Naive thymus-derived CD4-positive, alpha-beta T cell (primary cell): ENCODE results near the gene LILRB2. TPM values are rescaled to one million over a fixed set of nuclear protein-coding genes. Genes with fewer than 3 reads are reported as not detected.
A peak's percentile ranks its signal among the peaks of the same experiment; 100 is the strongest.
"Not testable (repeated sequence)": the region's sequence is repeated elsewhere in the genome, so short reads cannot be mapped to it uniquely, and the experiment has no call there.

ENCODE experiments used
- ATAC-seq: fragments of 150-1000 bp; cut with Tn5 transposase; 2 replicates; pipeline ENCODE4 v1.10.0; 2021; ENCODE audit warnings: mild to moderate bottlenecking, moderate library complexity
- CTCF ChIA-PET: fragments of 350-600 bp; sonication (Branson Sonifier 250); formaldehyde crosslinking; loops from one replicate; lab custom pipeline; 2021; ENCODE audit warnings: antibody characterized with exemption; lab: Charles Lee
- POLR2A ChIA-PET: fragments of 350-600 bp; sonication (Branson Sonifier 250); formaldehyde crosslinking; loops from one replicate; lab custom pipeline; 2021; ENCODE audit warnings: antibody characterized with exemption, inconsistent platforms; lab: Charles Lee
- DNase-seq, 9 donors: peaks; one replicate each; pipeline versions ENCODE4 v3.0.0 to v3.0.0-alpha.2; 2020 to 2022; ENCODE audit warnings: mixed read lengths in 1 of 9
- H3K27ac ChIP-seq: one replicate; pipeline ENCODE4 v1.7.0; 2013; ENCODE audit warnings: mild to moderate bottlenecking, low read depth, low read length, moderate library complexity
- H3K27me3 ChIP-seq, 2 donors: one replicate each; pipeline ENCODE4 v1.7.0; 2013; ENCODE audit warnings: low read length in 2 of 2, mild to moderate bottlenecking in 2 of 2, moderate library complexity in 2 of 2; ENCODE audit not compliant: control insufficient read depth in 2 of 2, insufficient read depth in 2 of 2
- H3K36me3 ChIP-seq, 3 experiments: 1 replicate in 2 of 3; 2 replicates in 1 of 3; pipeline ENCODE4 v1.7.0; 2013; ENCODE audit warnings: low read length in 3 of 3, mild to moderate bottlenecking in 3 of 3, moderate library complexity in 1 of 3; ENCODE audit not compliant: insufficient read depth in 3 of 3, control insufficient read depth in 2 of 3
- H3K4me1 ChIP-seq, 2 donors: one replicate each; pipeline ENCODE4 v1.7.0; 2013; ENCODE audit warnings: low read length in 2 of 2, mild to moderate bottlenecking in 2 of 2, moderate library complexity in 1 of 2; ENCODE audit not compliant: control insufficient read depth in 2 of 2, insufficient read depth in 2 of 2
- H3K4me3 ChIP-seq: 2 replicates; pipeline ENCODE4 v1.7.0; 2013; ENCODE audit warnings: mild to moderate bottlenecking, low read length
- H3K9me3 ChIP-seq, 3 experiments: 1 replicate in 2 of 3; 2 replicates in 1 of 3; pipeline ENCODE4 v1.7.0; 2013; ENCODE audit warnings: low read length in 3 of 3; ENCODE audit not compliant: control insufficient read depth in 2 of 3
- H3K27ac Mint-ChIP-seq, 9 donors: one replicate each; pipeline ENCODE4 v1.8.0; 2020 to 2022; ENCODE audit warnings: mixed read lengths in 9 of 9, mild to moderate bottlenecking in 8 of 9, moderate library complexity in 5 of 9, inconsistent platforms in 2 of 9
- H3K27me3 Mint-ChIP-seq, 5 donors: one replicate each; pipeline ENCODE4 v1.8.0; 2021 to 2022; ENCODE audit warnings: mixed read lengths in 5 of 5, mild to moderate bottlenecking in 1 of 5
- H3K36me3 Mint-ChIP-seq, 5 donors: one replicate each; pipeline ENCODE4 v1.8.0; 2020 to 2022; ENCODE audit warnings: mixed read lengths in 5 of 5, mild to moderate bottlenecking in 3 of 5, inconsistent platforms in 1 of 5
- H3K4me1 Mint-ChIP-seq, 7 donors: one replicate each; pipeline ENCODE4 v1.8.0; 2020 to 2022; ENCODE audit warnings: mixed read lengths in 7 of 7, mild to moderate bottlenecking in 3 of 7, inconsistent platforms in 1 of 7
- H3K4me3 Mint-ChIP-seq, 10 donors: one replicate each; pipeline ENCODE4 v1.8.0; 2020 to 2022; ENCODE audit warnings: mild to moderate bottlenecking in 10 of 10, mixed read lengths in 10 of 10, moderate library complexity in 6 of 10, inconsistent platforms in 2 of 10
- H3K9me3 Mint-ChIP-seq, 11 donors: one replicate each; pipeline ENCODE4 v1.8.0; 2020 to 2022; ENCODE audit warnings: mixed read lengths in 11 of 11, mild to moderate bottlenecking in 4 of 11, inconsistent platforms in 1 of 11, moderate library complexity in 1 of 11
- intact Hi-C, 2 donors: fragments of 100-400 bp; cut with micrococcal nuclease; formaldehyde crosslinking; loops; one replicate each; pipeline ENCODE4 v1.15.1; 2023
- polyA plus RNA-seq, 2 donors: library from polyadenylated mRNA; unstranded; fragments of 300-500 nt; fragmentation: Illumina TruSeq; gene quantifications; one replicate each; pipeline ENCODE4 v1.2.3, GENCODE V29; 2021
- total RNA-seq, 6 experiments: library from RNA in 5 of 6; stranded (reverse) in 5 of 6; gene quantifications; 1 replicate in 5 of 6; 2 replicates in 1 of 6; pipeline ENCODE4 v1.2.3 and lab custom pipeline; 2021 to 2026

The LILRB2 gene
- total and polyA plus RNA-seq, 7 experiments from 2014 or later, result 0.12 to 131 (median 1.6) TPM; not detected in 2

GRCh38 chr19:54322934-54323333 lies 42.0 kb upstream of the LILRB2 start:
- Mint-ChIP-seq H3K27me3 (peaks cover 4 to 26% (median 8%) of the 10 kb centered on the region in 5 donors), H3K4me1 (peaks cover 4 to 16% (median 13%) of the 10 kb centered on the region in 7 donors)
- H3K9me3 ChIP-seq, H3K4me3 ChIP-seq, H3K36me3 ChIP-seq, H3K4me3 Mint-ChIP-seq, H3K27me3 ChIP-seq, H3K27ac ChIP-seq, DNase-seq, H3K27ac Mint-ChIP-seq, intact Hi-C loops, H3K9me3 Mint-ChIP-seq, POLR2A ChIA-PET, H3K36me3 Mint-ChIP-seq, ATAC-seq, H3K4me1 ChIP-seq: not testable (repeated sequence)
- CTCF ChIA-PET, result interaction anchor here (6.4 kb wide), 1 partner anchor 68 kb away, joined by 135 read pairs; no protein-coding TSS in a partner anchor

DNA sequence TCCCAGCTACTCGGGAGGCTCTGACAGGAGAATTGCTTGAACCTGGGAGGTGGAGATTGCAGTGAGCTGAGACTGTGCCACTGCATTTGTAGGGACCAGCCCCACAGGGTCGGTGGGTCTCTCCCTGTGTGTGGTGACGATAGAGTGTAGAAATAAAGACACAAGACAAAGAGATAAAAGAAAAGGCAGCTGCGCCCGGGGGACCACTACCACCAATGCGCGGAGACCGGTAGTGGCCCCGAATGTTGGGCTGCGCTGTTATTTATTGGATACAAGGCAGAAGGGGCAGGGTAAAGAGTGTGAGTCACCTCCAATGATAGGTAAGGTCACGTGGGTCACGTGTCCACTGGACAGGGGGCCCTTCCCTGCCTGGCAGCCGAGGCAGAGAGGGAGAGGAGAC lies 41.4 kb upstream of the LILRB2 start:
- H3K27me3 ChIP-seq, H3K9me3 ChIP-seq, H3K4me3 ChIP-seq, H3K36me3 Mint-ChIP-seq, DNase-seq, POLR2A ChIA-PET, H3K36me3 ChIP-seq, intact Hi-C loops, H3K27ac Mint-ChIP-seq, H3K27ac ChIP-seq, H3K9me3 Mint-ChIP-seq, H3K4me3 Mint-ChIP-seq, H3K4me1 ChIP-seq, ATAC-seq: not testable (repeated sequence)
- Mint-ChIP-seq H3K27me3 (peaks cover 4 to 24% (median 13%) of the 10 kb centered on the region in 5 donors), H3K4me1 (peaks cover 1 to 13% (median 9%) of the 10 kb centered on the region in 7 donors)
- CTCF ChIA-PET, result interaction anchor here (1.0 to 2.3 kb wide), 2 partner anchors 8 to 69 kb away, joined by 4 to 16 read pairs; no protein-coding TSS in a partner anchor

GRCh38 chr19:54319892-54320670 lies 39.2 kb upstream of the LILRB2 start:
- H3K27ac Mint-ChIP-seq, result no peak overlapping the region
- peaks cover 8 to 27% (median 14%) of the 10 kb centered on the region in 5 donors for H3K27me3 Mint-ChIP-seq
- Histone ChIP-seq H3K4me1 (no peaks in the 10 kb centered on the region), H3K27me3 (no peaks in the 10 kb centered on the region), H3K9me3 (no peaks in the 10 kb centered on the region), H3K4me3 (no peak overlapping the region), H3K27ac (no peak overlapping the region), H3K36me3 (no peaks in the 10 kb centered on the region)
- ATAC-seq (no peak), DNase-seq (no peak)
- no peak overlapping the region for H3K4me3 Mint-ChIP-seq
- intact Hi-C loops, result no loop called here
- H3K9me3 Mint-ChIP-seq, result peaks cover 0 to 1% (median 0%) of the 10 kb centered on the region in 11 donors
- ChIA-PET CTCF (interaction anchor here (0.5 to 2.3 kb wide), 3 partner anchors 58 to 71 kb away, joined by 3 to 16 read pairs (median 3); no protein-coding TSS in a partner anchor), POLR2A (no interaction called here)
- no peaks in the 10 kb centered on the region for H3K36me3 Mint-ChIP-seq
- peaks cover 0 to 6% (median 1%) of the 10 kb centered on the region in 7 donors for H3K4me1 Mint-ChIP-seq

- Mint-ChIP-seq H3K9me3 (peaks cover 0 to 1% (median 0%) of the 10 kb centered on the region in 11 donors), H3K4me1 (peaks cover 0 to 6% (median 0%) of the 10 kb centered on the region in 7 donors), H3K4me3 (no peak overlapping the region), H3K36me3 (no peaks in the 10 kb centered on the region), H3K27me3 (peaks cover 8 to 25% (median 20%) of the 10 kb centered on the region in 5 donors), H3K27ac (no peak overlapping the region)
- no peaks in the 10 kb centered on the region for H3K27me3 ChIP-seq
- H3K9me3 ChIP-seq, result no peaks in the 10 kb centered on the region
- no peak overlapping the region for H3K27ac ChIP-seq
- DNase-seq (no peak), ATAC-seq (peak; percentile 37)
- H3K36me3 ChIP-seq, result no peaks in the 10 kb centered on the region
- no peaks in the 10 kb centered on the region for H3K4me1 ChIP-seq
- intact Hi-C loops, result no loop called here
- H3K4me3 ChIP-seq, result no peak overlapping the region
- ChIA-PET CTCF (no interaction called here), POLR2A (no interaction called here)
Observed at GRCh38 chr19:54319049-54319448, 38.1 kb upstream of the LILRB2 start.

GRCh38 chr19:54317965-54318240 lies 37.0 kb upstream of the LILRB2 start:
- H3K27me3 Mint-ChIP-seq, result peaks cover 17 to 35% (median 29%) of the 10 kb centered on the region in 5 donors
- CTCF ChIA-PET, result interaction anchor here (1.7 kb wide), 1 partner anchor 9 kb away, joined by 8 read pairs; no protein-coding TSS in a partner anchor
- peaks cover 0 to 6% (median 0%) of the 10 kb centered on the region in 7 donors for H3K4me1 Mint-ChIP-seq
- no peaks in the 10 kb centered on the region for H3K36me3 Mint-ChIP-seq
- Histone ChIP-seq H3K27ac (no peak overlapping the region), H3K27me3 (no peaks in the 10 kb centered on the region), H3K4me3 (no peak overlapping the region), H3K9me3 (no peaks in the 10 kb centered on the region), H3K4me1 (no peaks in the 10 kb centered on the region), H3K36me3 (no peaks in the 10 kb centered on the region)
- no peak for ATAC-seq
- no peak overlapping the region for H3K4me3 Mint-ChIP-seq
- no peak overlapping the region for H3K27ac Mint-ChIP-seq
- no peak for DNase-seq
- POLR2A ChIA-PET, result no interaction called here
- intact Hi-C loops, result no loop called here
- H3K9me3 Mint-ChIP-seq, result peaks cover 0 to 1% (median 0%) of the 10 kb centered on the region in 11 donors

- peak; percentile 67 for ATAC-seq
- H3K36me3 Mint-ChIP-seq, result no peaks in the 10 kb centered on the region
- H3K27ac Mint-ChIP-seq, result no peak overlapping the region
- H3K36me3 ChIP-seq, result no peaks in the 10 kb centered on the region
- no peak overlapping the region for H3K27ac ChIP-seq
- H3K9me3 Mint-ChIP-seq, result peaks cover 0 to 1% (median 0%) of the 10 kb centered on the region in 11 donors
- POLR2A ChIA-PET, result no interaction called here
- no peaks in the 10 kb centered on the region for H3K27me3 ChIP-seq
- no peaks in the 10 kb centered on the region for H3K4me1 ChIP-seq
- peaks cover 21 to 39% (median 33%) of the 10 kb centered on the region in 5 donors for H3K27me3 Mint-ChIP-seq
- H3K4me1 Mint-ChIP-seq, result peaks cover 0 to 6% (median 0%) of the 10 kb centered on the region in 7 donors
- H3K9me3 ChIP-seq, result no peaks in the 10 kb centered on the region
- CTCF ChIA-PET, result interaction anchor here (1.7 kb wide), 1 partner anchor 9 kb away, joined by 8 read pairs; no protein-coding TSS in a partner anchor
- no peak for DNase-seq
- no peak overlapping the region for H3K4me3 Mint-ChIP-seq
- intact Hi-C loops, result no loop called here
- no peak overlapping the region for H3K4me3 ChIP-seq
Observed at GRCh38 chr19:54317108-54317964, 36.4 kb upstream of the LILRB2 start.
